Uterus (tissue), 2 donors: ENCODE data around the gene MYO16.

Experiments used
- CTCF ChIP-seq, 4 experiments: fragments of 200-600 bp in 2 of 4; fragments of 450-650 bp in 2 of 4; sonication (generic) in 2 of 4; IDR thresholded peaks; one replicate each; pipeline ENCODE4 v1.5.1; 2016 to 2019; ENCODE audit warnings: antibody characterized with exemption in 4 of 4, mild to moderate bottlenecking in 2 of 4, moderate library complexity in 1 of 4
- POLR2A ChIP-seq, 2 donors: fragments of 450-650 bp; IDR thresholded peaks; one replicate each; pipeline ENCODE4 v1.6.1; 2016; ENCODE audit warnings: antibody characterized with exemption in 2 of 2, mild to moderate bottlenecking in 1 of 2, moderate library complexity in 1 of 2

- TF ChIP-seq POLR2A (IDR thresholded peaks at IDR 0.05) (no peak), CTCF (IDR thresholded peaks at IDR 0.05) (no peak)
These were observed 71.2 kb downstream of the MYO16 start for GRCh38 chr13:108700422-108701170.
